CD4-positive, alpha-beta T cell treated with Interleukin-15 for 1 hour (primary cell): ENCODE measurements around the gene KL.

Experiments
- DNase-seq: peaks from one replicate; pipeline ENCODE4 v3.0.0-alpha.2; 2020

The KL gene

DNA sequence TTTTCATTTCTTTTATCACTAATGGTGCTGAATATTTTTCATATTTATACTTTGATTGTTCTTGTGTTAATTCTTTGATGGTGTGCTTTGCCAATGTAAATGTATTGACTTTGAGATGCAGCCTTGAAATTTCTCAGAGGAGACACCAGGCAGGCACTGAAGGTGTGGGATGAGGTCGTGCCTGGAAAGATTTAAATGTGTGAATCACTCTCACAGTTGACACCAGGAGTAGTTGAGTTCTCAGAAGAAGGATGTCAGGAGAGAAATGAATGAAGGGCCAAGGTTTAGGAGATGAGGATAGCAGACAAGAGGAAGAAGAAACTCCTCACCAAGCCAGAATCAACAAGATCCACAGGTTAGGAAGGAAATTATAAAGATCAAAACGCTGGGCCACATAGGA, 10.1 kb upstream of the KL start:
- DNase-seq = no peak

DNA sequence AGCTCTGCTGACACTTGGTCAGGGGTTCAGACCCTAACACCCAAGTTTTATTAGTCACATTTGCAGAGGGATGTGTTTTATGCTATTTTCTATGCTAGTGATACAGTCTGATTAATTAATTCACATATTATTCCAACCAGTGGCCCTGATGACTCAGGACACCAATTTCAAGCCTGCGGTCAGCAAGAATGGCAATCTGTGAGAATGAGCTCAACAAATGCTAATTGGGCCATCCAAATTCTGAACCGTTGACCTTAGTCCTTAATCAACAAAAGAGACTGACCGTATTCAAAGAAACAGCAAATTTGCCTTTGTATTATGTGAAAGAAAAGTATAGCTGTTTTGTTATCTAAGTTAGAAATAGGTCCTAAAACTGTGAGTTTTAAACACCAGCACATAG, 9.6 kb upstream of the KL start:
- no peak for DNase-seq

DNA sequence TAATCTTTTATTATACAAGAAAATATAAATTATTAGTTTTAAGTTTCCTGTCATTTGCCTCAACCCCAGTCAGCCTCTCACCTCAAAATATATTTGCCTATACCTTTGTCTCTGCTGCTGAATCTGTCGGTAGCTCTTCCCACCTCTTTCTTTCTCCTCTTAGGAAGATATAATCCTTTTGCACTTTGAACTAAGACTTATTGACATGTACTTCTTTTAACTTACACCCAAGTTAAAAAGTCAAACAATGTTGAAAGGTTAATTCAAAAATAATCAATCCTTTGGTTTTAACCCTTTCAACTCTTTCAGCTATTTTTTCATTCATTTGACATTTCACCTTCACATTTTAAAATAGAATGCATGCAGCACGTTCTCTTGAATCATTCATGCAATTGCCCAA, 9.0 kb upstream of the KL start:
- no peak for DNase-seq

DNA sequence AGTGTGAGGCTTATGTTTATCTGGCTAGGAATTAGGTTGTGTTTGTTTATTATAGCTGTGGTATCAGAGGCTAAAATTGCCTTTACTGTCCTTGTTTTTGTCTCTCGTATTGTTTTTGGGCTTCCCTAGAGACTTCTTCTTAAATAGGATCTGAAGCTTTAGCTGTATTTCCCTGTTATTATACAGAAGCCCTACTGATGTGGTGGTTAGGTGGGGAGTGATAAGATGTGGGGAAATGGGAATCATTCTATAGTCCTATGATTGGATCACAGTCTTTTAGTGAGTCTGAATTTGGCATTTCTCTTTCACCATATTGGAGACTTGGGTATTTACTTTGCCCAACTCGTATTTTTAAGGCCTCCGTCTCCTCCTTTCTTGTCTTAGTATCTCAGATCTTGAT, 8.3 kb upstream of the KL start:
- DNase-seq = no peak

DNA sequence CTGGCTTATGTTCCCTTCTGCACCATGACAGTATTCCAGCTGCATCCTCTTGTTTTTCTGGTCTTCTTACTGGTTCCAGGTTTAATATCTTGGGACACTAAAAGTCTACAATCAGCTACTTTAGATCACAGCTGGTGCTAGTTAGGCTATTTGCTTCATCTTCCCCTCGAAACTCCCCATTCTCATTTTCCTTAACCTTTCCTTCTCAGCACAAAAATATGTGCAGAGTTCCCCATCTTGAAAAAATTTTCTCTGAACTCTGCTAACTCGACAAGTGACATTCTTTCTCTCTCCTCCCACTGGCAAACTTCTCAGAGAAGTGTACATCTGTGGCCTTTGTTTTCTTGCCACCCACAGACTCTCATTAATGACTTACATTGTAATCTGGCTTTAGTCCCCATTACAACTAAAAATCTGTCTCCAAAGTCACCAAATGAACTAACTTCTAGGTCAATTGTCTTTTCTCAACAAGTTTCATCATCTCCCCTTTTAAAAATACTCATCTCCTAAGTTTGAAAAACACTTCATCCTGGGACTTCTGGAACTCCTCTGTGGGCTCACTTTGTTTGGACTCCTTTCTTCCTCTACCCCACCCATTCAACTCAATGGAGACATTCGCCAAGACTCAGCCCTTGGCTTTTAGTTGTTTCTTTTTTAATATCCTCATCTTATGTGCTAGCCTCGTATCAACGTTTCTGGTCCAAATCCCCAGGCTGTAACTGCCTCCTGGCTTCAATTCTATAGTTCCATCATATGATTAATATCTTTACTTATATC, 7.1 kb upstream of the KL start:
- no peak for DNase-seq

DNA sequence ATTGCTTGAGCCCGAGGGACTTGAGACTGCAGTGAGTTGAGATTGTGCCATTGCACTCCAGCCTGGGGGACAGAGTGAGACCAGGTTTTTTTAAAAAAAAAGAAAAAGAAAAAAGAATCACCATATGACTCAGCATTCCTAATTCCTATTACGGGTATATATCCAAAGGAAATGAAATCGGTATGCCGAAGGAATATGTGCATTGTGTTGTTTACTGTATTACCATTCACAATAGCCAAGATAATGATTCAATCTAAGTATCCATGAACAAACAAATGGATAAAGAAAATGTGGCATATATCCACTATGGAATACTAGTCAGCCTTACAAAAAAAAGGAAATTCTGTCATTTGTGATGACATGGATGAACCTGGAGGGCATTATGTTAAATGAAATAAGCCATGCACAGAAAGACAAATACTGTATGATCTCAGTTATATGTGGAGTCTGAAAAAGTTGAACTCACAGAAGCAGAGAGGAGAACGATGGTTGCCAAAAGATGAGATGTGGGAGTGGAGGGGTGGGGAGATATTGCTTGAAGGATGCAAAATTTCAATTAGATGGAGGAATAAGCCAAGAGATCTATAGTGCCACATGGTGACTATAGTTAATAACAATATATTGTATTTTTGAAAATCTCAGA, 4.3 kb upstream of the KL start:
- no peak for DNase-seq

DNA sequence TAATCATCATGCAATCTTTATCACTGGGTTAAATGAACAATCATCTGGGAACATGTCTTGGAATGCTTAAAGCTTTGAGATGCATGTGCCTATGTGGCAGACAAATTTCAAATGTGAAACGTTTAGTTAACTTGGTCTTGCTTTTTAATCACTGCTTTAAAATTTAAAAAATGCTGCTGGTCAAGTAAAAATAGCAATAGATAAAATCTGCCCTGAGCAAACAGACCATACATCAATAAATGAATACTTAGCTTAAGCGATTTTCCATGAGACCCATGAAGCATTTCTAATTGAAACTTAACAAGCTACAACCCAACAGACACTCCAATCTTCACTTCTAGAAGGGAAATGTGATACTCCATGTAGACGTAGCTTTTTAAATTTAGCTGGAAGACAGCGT, 1.9 kb upstream of the KL start:
- no peak for DNase-seq

DNA sequence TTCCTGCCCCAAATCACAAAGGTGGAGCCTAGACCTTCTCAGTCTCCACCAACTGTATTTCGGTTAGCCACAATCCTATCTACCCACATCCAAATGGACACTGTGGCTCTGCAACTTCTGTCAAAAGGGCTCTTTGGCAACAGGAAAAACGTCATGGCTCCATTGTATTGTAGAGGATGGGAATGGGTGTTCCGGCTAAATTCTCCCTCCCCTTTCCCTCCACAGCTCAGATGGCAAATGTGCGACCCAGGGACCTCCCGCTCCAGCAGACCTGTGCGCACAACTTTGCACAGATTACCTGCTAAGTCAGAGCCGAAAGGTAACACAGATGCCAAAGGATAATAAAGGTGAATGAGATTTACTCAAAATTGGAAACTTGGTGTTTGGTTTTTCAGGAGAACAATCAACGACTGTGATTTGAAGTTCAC, 968 bp upstream of the KL start:
- DNase-seq = no peak

DNA sequence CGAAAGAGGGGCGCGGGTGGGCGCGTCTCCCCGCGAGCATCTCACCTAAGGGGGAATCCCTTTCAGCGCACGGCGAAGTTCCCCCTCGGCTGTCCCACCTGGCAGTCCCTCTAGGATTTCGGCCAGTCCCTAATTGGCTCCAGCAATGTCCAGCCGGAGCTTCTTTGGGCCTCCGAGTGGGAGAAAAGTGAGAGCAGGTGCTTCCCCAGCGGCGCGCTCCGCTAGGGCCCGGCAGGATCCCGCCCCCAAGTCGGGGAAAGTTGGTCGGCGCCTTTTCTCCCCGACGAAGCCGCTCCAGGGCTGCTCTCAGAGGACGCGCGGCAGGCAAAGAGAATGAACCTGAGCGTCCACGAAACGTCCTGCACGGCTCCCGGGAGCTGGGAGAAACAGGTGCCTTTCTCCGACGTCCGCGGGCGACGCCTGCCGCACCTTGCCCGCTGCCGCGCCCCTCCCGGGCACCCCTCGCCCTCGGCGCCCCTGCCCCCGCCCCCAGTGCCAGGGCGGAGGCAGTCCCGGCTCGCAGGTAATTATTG, 366 bp upstream of the KL start:
- DNase-seq = no peak

DNA sequence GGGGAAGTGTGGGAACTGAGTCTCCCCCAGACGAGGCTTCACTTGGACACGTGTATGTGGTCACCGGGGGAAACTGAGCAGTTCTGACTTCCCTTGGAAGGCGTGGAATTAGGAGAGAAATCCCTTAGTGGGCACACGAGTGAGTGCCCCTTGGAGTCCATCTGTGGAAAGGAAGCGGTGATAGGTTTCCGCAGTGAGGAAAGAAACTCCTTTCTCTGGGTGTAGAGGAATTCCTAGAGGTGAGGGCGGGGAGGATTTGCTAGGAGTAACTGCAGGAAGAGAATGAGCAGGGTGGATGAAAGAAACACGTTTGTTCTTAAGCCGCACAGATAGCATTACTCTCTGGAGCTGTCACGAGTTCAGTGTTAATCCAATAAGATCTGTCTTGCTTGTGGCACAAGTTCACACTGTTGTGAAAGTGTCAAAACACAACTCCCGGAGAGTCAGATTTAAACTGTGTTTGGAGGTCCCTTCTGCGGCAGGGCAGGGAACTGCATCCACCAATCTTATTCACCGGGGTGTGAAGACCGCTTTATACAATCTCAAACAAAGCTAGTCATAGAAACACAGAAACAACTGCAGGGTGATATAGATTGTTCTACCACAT, 1.2 kb downstream of the KL start:
- peak; percentile 27 for DNase-seq

DNA sequence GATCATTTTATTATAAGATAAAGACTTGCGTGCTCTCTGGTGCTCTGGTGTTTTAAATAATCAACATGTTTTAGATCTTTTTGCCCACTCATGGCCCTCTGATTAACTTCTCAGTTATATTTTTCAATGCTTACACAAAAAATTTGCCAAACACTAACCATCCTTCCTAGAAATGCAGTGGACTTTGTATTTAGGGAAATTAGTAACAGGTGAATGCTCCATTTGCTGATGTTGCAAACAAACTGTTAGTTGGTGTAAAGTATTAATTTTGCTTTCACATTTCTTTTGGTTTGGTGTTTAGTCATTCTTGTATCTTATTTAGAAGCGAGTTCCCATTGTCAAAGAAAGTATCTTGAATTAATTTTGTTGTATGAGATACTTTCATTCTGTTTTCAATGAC, 2.7 kb downstream of the KL start:
- no peak for DNase-seq

DNA sequence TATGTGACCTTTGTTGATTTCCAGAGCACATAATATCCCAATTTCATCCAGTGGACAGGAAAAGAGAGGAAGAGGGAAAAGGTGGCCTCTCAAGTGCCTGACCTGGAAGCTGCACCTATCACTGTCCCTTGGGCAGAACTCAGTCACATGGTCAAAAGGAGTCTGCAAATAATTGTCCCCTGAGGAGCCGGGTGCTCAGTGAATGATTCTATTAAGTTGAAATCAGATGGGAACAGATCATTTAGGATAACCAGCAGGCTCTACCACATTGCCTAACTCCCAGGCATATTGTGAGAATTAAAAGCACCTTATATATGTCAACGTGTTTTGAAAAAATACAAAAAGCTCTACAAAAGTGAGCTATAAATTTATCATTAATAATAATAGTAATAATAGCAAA, 6.8 kb downstream of the KL start:
- DNase-seq = no peak

DNA sequence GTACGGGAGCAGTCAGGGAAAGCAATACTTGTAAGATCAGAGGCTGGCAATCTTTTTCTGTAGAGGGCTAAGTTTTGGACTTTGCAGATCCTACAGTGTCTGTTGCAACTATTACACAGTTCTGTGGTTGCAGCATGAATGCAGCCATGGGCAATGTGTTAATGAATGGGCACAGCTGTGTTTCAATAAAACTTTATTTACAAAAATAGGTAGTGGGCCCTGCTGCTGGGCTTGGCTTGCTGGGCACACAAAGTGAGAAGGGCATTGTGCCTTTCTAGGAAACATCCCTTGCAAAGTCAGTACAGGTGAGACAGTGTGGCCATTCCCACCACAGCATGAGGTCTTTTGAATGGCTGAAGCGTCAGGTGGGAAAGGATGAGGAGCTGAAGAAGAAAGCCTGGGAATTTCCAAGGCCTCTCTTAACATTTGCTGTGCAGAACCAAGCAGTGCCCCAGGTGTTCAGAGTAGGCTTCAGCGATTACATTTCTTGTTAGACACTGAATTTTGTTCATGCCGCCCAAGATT, 9.1 kb downstream of the KL start:
- DNase-seq = no peak

DNA sequence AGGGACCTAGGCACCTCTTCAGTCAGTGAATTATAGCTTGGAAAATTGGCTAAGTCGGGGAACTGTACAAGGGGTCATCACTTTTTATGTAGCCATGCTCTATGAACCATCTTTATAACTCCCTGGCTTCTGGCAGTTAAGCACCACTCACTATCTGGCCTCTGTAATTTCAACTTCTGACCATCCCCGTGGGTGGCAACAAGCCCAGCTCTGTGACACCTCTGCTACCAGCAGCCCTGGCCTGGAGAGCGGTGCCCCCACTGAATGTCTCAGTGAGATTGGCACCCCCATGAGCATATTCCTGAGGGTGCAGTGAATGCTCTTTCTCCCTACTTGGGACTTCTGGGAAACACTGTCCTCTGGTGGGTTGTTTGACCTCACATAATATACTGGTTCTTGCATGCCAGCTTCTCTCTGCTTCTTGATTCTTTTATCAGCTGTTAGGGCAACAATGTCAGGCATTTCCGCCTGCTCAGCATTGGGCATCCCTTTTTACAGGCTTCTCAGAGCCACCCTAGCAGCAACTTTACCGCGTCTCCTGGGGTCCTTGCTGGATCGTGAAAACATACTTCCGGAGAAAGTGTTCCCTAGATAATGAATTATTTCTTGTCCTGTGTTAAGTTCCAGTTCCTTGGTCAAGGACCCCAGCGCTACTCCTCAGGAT, 10.4 kb downstream of the KL start:
- no peak for DNase-seq

DNA sequence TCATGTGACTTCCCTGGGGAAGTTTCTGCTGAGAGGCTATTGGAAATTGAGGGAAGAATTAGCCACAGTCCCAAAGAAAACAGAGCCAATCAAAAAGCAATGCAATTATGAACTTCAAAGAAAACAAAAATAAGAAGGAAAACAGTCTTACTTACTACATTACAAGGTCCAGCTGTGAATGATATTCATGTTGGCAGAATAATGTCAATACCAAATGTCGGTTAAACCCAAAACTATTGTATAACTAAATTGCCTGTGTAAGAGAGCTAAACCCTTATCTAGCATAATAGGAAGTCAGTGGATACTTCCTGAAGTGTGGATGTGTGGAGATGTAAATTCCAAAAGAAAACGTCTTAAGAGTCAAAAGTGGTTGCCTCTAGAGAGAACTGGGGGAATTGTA, 12.4 kb downstream of the KL start:
- no peak for DNase-seq

DNA sequence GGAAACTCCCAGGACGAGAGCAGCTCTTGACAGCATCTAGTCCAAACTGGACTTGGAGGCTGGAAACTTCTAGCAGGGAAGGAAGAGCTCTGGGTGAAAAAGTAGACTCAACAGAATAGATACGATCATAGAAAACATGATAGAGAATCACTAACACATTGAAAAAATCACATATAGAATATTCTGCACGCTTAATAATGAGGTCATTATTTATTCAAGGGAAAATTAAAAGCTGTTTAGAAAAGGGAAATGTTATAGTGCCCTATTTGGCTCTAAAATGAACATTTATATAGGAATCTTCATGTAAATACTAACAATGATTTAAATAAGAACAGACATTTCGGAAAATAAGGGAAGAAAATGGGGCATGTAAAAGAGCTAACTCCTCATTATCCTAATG, 15.1 kb downstream of the KL start:
- no peak for DNase-seq

DNA sequence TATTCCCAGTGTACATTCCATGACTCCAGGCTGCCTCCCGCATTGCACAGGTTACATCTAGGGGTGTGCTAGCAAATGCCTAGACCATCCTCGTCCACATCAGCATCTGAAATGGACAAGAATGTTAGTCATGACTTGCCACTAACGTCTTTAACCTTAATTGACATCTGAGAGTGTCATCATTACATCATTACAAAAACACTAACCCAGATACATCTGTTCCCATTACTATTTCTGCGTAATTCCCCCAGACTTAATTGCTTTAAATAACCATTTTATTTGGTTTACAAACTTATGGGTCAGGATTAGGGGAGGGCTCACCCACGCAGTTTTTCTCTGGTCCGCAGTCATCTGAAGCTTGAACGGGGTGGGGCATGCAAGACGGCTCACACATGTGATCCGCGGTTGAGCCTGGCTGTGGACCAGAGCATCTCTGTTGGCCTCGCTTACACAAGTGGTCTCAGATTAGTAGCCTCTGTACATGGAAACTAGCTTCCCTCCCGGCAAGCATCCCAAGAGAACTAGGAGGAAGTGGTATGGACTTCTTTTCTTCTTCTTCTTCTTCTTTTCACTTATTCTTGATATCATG, 15.9 kb downstream of the KL start:
- no peak for DNase-seq

DNA sequence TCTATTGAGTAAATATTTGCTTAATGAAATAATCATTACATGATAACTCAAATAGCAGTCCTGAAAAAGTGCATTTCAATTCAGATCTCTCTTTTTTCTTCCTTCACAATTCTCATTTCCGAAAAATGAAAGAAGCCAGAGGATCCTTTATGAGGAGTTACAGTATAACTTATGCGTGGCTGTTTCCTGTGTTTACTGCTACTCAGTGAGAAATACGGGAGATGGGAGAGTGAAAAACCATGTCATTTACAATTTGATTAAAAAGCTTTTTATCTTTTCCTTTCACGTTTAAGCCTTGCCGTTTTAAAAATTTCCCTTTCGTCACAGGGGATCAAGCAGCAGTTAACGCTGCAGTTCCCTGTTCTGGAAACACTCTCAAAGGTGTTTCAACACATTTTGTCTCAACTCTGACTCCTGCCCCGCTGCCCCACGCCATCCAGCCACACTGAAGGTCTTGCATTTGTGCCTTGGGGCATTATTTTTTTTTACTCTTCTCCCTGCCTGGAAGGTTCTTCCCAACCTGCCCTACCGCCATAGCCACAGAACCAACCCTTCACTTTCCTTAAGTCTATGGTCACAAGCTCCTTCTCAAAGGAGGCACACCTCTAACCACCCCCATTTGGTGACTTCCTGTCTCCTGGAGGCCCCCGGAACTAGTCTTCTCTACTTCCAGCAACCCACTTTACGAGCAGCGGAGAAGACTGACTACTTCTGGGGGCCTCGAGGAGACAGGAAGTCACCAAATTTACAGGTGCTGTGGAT, 17.0 kb downstream of the KL start:
- no peak for DNase-seq

DNA sequence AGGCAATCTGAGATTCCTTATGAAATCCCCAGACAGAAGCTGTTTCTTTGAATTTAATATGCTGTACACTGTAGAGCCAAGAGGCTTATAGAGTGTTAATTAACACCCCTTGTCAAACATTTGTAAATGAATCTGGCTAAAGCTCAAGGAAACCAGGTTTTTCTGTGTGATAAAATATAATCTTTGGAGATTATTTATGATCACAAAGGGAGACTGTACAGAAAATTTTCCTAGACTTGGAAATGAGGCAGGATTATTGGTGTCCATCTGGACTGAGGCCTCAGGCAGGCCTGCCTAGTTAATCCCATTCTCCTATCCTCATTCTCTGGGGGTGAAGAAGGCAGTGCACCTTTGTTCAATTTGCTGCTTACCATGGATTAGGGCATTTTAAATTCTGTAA, 17.8 kb downstream of the KL start:
- no peak for DNase-seq

DNA sequence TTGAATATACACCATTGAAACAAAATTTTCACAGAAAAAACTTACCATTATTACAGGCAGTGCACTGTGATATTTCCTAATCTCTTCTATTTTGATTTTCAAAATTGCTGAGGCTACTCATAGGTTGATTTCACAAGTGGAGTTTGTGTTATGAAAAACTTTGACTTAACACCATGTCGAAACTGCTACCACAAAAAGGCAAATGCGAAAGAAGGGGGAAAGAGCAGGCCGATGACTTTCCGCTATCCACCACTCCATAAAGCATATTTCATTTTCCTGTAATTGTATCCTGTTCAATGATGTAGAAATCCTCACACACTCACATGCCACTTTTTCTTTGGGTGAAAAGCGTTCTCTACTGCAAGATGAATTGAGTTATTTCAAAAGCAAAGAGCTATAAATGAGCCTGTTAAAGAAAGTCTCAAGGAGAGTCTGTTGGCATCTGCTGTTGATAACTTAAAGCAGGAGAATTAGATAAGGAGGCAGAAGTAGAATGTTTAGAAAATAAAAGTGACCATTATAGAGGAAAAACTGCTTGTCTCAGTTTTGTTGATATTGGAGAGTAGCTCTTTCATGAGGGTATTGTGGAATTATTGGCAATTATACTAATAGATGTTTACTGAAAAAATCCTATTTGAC, 18.8 kb downstream of the KL start:
- DNase-seq = no peak

DNA sequence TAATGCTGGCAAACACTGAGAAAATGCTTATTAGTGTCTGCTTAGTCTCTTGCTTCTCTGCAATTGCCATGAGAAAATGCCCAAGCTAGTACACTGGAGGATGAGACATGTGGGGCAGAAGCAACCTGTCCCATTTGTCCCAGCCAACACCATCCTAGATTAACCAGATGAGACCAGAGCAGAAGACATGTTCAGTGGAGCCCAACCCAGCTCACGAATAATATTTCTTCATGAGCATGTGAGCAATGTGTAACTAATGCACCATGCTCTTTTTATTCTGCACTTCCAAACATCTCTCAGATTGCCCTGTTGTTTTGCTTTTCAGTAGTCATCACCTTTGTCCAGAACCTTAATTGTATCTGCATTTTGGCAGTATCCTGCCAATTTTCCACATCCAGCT, 21.4 kb downstream of the KL start:
- DNase-seq = no peak

DNA sequence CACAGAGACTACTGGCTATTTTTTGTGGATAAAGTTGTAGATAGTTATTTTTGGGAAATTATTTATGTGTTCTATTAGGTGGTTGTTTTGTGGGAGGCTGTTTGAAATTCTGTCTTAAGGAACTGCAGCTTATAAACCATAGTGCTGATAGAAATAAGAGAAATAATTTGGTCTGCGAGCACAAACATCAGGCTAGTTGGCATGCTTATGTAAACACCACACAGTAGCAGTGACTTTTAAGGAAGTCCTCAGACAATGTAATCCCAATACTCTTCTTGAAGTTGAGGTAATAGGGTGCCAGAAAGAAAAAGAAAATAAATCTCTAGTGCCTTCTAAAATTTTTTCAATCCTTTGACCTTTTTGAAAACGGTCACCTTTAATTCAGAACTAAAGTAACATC, 23.9 kb downstream of the KL start:
- DNase-seq = no peak
